BLaER1 treated with 17β-estradiol and CSF1 and Interleukin-3, amounts not matched to agents 10 nM and 100 nM (cell line): ENCODE measurements around the gene APOBEC2.

ENCODE experiments used
- H3K27ac ChIP-seq, 11 experiments: shearing (Covaris generic); formaldehyde crosslinking; 2 replicates each; pipeline ENCODE4 v1.8.1; 2022
- H3K27me3 ChIP-seq, 11 experiments: shearing (Covaris generic); formaldehyde crosslinking; 2 replicates each; pipeline ENCODE4 v1.8.1; 2022
- H3K36me3 ChIP-seq, 11 experiments: shearing (Covaris generic); formaldehyde crosslinking; 2 replicates each; pipeline ENCODE4 v1.8.1; 2022
- H3K4me1 ChIP-seq, 10 experiments: shearing (Covaris generic); formaldehyde crosslinking; 2 replicates each; pipeline ENCODE4 v1.8.1; 2022
- H3K4me2 ChIP-seq, 11 experiments: shearing (Covaris generic); formaldehyde crosslinking; 2 replicates each; pipeline ENCODE4 v1.8.1; 2022
- H3K4me3 ChIP-seq, 10 experiments: shearing (Covaris generic); formaldehyde crosslinking; 2 replicates each; pipeline ENCODE4 v1.8.1; 2022
- H3K9ac ChIP-seq, 11 experiments: shearing (Covaris generic); formaldehyde crosslinking; 2 replicates each; pipeline ENCODE4 v1.8.1; 2022
- H3K9me3 ChIP-seq, 11 experiments: shearing (Covaris generic); formaldehyde crosslinking; replicated peaks in 1 of 11; 2 replicates each; pipeline ENCODE4 v1.8.1; 2022
- H4K20me1 ChIP-seq, 11 experiments: shearing (Covaris generic); formaldehyde crosslinking; 2 replicates each; pipeline ENCODE4 v1.8.1; 2022
- Cebpa-rat ChIP-seq, 11 experiments: shearing (Covaris generic); IDR thresholded peaks; 2 replicates each; pipeline ENCODE4 v1.8.1; 2022

Gene APOBEC2

GRCh38 chr6:41073968-41074691 is 21.1 kb downstream of the APOBEC2 start:
- H4K20me1 ChIP-seq = peaks cover 48 to 61% (median 56%) of the 10 kb centered on the region in 11 experiments; a peak in 21 of 22 replicates
- H3K36me3 ChIP-seq = peaks cover 14 to 55% (median 35%) of the 10 kb centered on the region in 11 experiments
- no peak for TF ChIP-seq Cebpa-rat (IDR thresholded peaks at IDR 0.05)
- peak overlapping the region; percentile 94 to 99 (median 99) for H3K9ac ChIP-seq
- no peaks in the 10 kb centered on the region for H3K9me3 ChIP-seq
- H3K4me1 ChIP-seq = peaks cover 43 to 68% (median 61%) of the 10 kb centered on the region in 10 experiments
- H3K4me3 ChIP-seq = peak overlapping the region; percentile 83 to 97 (median 94)
- H3K27me3 ChIP-seq = no peaks in the 10 kb centered on the region
- peak overlapping the region; percentile 96 to 99 (median 98) for H3K27ac ChIP-seq
- H3K4me2 ChIP-seq = peak overlapping the region; percentile 86 to 97 (median 95)

- peak overlapping the region; percentile 83 to 97 (median 94) for H3K4me3 ChIP-seq
- peak overlapping the region in 10 of 11 experiments; percentile 96 to 99 (median 98); a peak in 16 of 22 replicates for H3K27ac ChIP-seq
- peak overlapping the region; percentile 94 to 99 (median 99); a peak in 19 of 22 replicates for H3K9ac ChIP-seq
- H3K9me3 ChIP-seq = no peaks in the 10 kb centered on the region
- H3K4me1 ChIP-seq = peaks cover 43 to 72% (median 67%) of the 10 kb centered on the region in 10 experiments
- H3K4me2 ChIP-seq = peak overlapping the region; percentile 86 to 97 (median 95)
- no peak for TF ChIP-seq Cebpa-rat (IDR thresholded peaks at IDR 0.05)
- H4K20me1 ChIP-seq = peaks cover 51 to 69% (median 63%) of the 10 kb centered on the region in 11 experiments; a peak in 21 of 22 replicates
- peaks cover 15 to 55% (median 36%) of the 10 kb centered on the region in 11 experiments for H3K36me3 ChIP-seq
- no peaks in the 10 kb centered on the region for H3K27me3 ChIP-seq
These were observed 21.9 kb downstream of the APOBEC2 start for GRCh38 chr6:41074692-41075436.

- Histone ChIP-seq H3K36me3 (peaks cover 26 to 64% (median 47%) of the 10 kb centered on the region in 11 experiments), H3K9me3 (no peaks in the 10 kb centered on the region), H3K4me3 (peak overlapping the region in 2 of 10 experiments; percentile 87 to 90; a peak in 2 of 20 replicates), H3K27ac (peak overlapping the region in 1 of 11 experiments; percentile 99; a peak in 1 of 22 replicates), H3K4me1 (peaks cover 48 to 74% (median 67%) of the 10 kb centered on the region in 10 experiments), H3K9ac (peak overlapping the region in 3 of 11 experiments; percentile 98 to 99 (median 99); a peak in 2 of 22 replicates), H3K4me2 (peak overlapping the region; percentile 86 to 97 (median 95); a peak in 21 of 22 replicates), H4K20me1 (peaks cover 54 to 79% (median 74%) of the 10 kb centered on the region in 11 experiments; a peak in 21 of 22 replicates), H3K27me3 (no peaks in the 10 kb centered on the region)
- no peak for TF ChIP-seq Cebpa-rat (IDR thresholded peaks at IDR 0.05)
These were observed 22.9 kb downstream of the APOBEC2 start for GRCh38 chr6:41075651-41076626.

GRCh38 chr6:41077536-41077935 is 24.5 kb downstream of the APOBEC2 start:
- Histone ChIP-seq H3K9me3 (no peaks in the 10 kb centered on the region), H3K4me3 (no peak overlapping the region), H3K4me1 (peaks cover 46 to 70% (median 64%) of the 10 kb centered on the region in 10 experiments), H3K4me2 (peak overlapping the region in 4 of 11 experiments; percentile 5 to 51 (median 25); a peak in 7 of 22 replicates), H3K27ac (no peak overlapping the region), H4K20me1 (peaks cover 54 to 95% (median 89%) of the 10 kb centered on the region in 11 experiments; a peak in 21 of 22 replicates), H3K27me3 (no peaks in the 10 kb centered on the region), H3K9ac (no peak overlapping the region), H3K36me3 (peaks cover 40 to 80% (median 63%) of the 10 kb centered on the region in 11 experiments)
- TF ChIP-seq Cebpa-rat (IDR thresholded peaks at IDR 0.05) = no peak

- Histone ChIP-seq H3K4me2 (peak overlapping the region in 5 of 11 experiments; percentile 11 to 51 (median 39); a peak in 7 of 22 replicates), H3K9me3 (no peaks in the 10 kb centered on the region), H4K20me1 (peaks cover 54 to 100% (median 95%) of the 10 kb centered on the region in 11 experiments; a peak in 21 of 22 replicates), H3K27ac (no peak overlapping the region), H3K4me1 (peaks cover 46 to 70% (median 64%) of the 10 kb centered on the region in 10 experiments), H3K4me3 (no peak overlapping the region), H3K9ac (no peak overlapping the region), H3K36me3 (peaks cover 42 to 86% (median 69%) of the 10 kb centered on the region in 11 experiments), H3K27me3 (no peaks in the 10 kb centered on the region)
- no peak for TF ChIP-seq Cebpa-rat (IDR thresholded peaks at IDR 0.05)
These were observed 25.1 kb downstream of the APOBEC2 start for GRCh38 chr6:41078101-41078500.

- H3K9me3 ChIP-seq = no peaks in the 10 kb centered on the region
- TF ChIP-seq Cebpa-rat (IDR thresholded peaks at IDR 0.05) = no peak
- peaks cover 52 to 96% (median 79%) of the 10 kb centered on the region in 11 experiments for H3K36me3 ChIP-seq
- peak overlapping the region in 8 of 11 experiments; percentile 28 to 65 (median 45); a peak in 15 of 22 replicates for H3K4me2 ChIP-seq
- peaks cover 45 to 68% (median 63%) of the 10 kb centered on the region in 10 experiments for H3K4me1 ChIP-seq
- H3K27ac ChIP-seq = no peak overlapping the region
- no peak overlapping the region for H3K4me3 ChIP-seq
- H3K27me3 ChIP-seq = no peaks in the 10 kb centered on the region
- no peak overlapping the region for H3K9ac ChIP-seq
- peaks cover 53 to 100% (median 99%) of the 10 kb centered on the region in 11 experiments; a peak in 21 of 22 replicates for H4K20me1 ChIP-seq
These were observed 26.1 kb downstream of the APOBEC2 start for GRCh38 chr6:41079080-41079479.

GRCh38 chr6:41080621-41081020 is 27.6 kb downstream of the APOBEC2 start:
- Histone ChIP-seq H3K4me3 (no peak overlapping the region), H3K4me1 (peaks cover 30 to 53% (median 47%) of the 10 kb centered on the region in 10 experiments), H3K9me3 (no peaks in the 10 kb centered on the region), H4K20me1 (peaks cover 41 to 100% (median 95%) of the 10 kb centered on the region in 11 experiments; a peak in 21 of 22 replicates), H3K9ac (no peak overlapping the region), H3K4me2 (peak overlapping the region in 8 of 11 experiments; percentile 27 to 65 (median 42); a peak in 10 of 22 replicates), H3K27ac (no peak overlapping the region), H3K36me3 (peaks cover 67 to 100% (median 87%) of the 10 kb centered on the region in 11 experiments), H3K27me3 (no peaks in the 10 kb centered on the region)
- no peak for TF ChIP-seq Cebpa-rat (IDR thresholded peaks at IDR 0.05)

GRCh38 chr6:41083072-41083471 is 30.1 kb downstream of the APOBEC2 start:
- Histone ChIP-seq H3K27me3 (no peaks in the 10 kb centered on the region), H3K27ac (no peak overlapping the region), H3K9ac (no peak overlapping the region), H4K20me1 (peaks cover 24 to 97% (median 90%) of the 10 kb centered on the region in 11 experiments; a peak in 20 of 22 replicates), H3K4me1 (peaks cover 19 to 28% (median 27%) of the 10 kb centered on the region in 10 experiments), H3K4me2 (no peak overlapping the region), H3K9me3 (no peaks in the 10 kb centered on the region), H3K4me3 (no peak overlapping the region), H3K36me3 (peaks cover 90 to 100% (median 97%) of the 10 kb centered on the region in 11 experiments)
- TF ChIP-seq Cebpa-rat (IDR thresholded peaks at IDR 0.05) = no peak
